ENCODE results near the gene MRPL23. TPM values are rescaled to one million over a fixed set of nuclear protein-coding genes. Genes with fewer than 3 reads are reported as not detected.

Gene MRPL23
- total RNA-seq, 1 experiment from 2014 or later, result 76.3 TPM

DNA sequence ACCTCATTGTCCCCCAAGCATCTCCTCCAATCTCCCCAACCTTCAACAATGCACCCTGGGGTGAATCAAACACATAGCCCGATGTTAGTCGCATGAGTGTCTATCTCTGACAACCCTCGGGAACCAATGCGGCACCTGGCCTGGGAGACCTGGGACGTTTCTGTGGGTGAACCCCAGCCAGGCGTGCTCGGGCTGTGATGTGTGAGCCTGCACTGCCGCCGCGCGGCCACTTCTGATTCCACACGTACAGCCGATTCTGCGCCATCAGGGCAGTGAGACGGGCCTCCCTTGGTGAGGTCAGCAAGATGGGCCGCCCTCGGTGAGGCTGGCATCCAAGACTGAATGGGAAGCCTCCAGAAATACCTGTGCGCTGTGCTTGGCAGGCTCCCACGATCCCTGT lies 55.7 kb downstream of the MRPL23 start:
- no TSS peak for BruUV-seq (replicated peaks)
- Histone ChIP-seq H3K79me2 (ENCODE audit: low read depth) (no peaks in the 10 kb centered on the region), H3K4me2 (no peak overlapping the region), H3F3A (ENCODE audit: insufficient read depth, low read depth) (no peaks in the 10 kb centered on the region), H3K36me3 (ENCODE audit: low read depth) (no peaks in the 10 kb centered on the region), H3K4me3 (no peak overlapping the region), H3K9me2 (ENCODE audit: insufficient read depth) (no peaks in the 10 kb centered on the region), H3K9me3 (ENCODE audit: insufficient read depth, low read depth) (no peaks in the 10 kb centered on the region), H3K27ac (no peak overlapping the region), H3K4me1 (replicated peaks; ENCODE audit: insufficient read depth) (no peaks in the 10 kb centered on the region), H2AFZ (no peak overlapping the region), H4K20me1 (ENCODE audit: insufficient read depth) (no peaks in the 10 kb centered on the region), H3K27me3 (ENCODE audit: insufficient read depth, low read depth) (no peaks in the 10 kb centered on the region)
- TF ChIP-seq, protein P1, sequence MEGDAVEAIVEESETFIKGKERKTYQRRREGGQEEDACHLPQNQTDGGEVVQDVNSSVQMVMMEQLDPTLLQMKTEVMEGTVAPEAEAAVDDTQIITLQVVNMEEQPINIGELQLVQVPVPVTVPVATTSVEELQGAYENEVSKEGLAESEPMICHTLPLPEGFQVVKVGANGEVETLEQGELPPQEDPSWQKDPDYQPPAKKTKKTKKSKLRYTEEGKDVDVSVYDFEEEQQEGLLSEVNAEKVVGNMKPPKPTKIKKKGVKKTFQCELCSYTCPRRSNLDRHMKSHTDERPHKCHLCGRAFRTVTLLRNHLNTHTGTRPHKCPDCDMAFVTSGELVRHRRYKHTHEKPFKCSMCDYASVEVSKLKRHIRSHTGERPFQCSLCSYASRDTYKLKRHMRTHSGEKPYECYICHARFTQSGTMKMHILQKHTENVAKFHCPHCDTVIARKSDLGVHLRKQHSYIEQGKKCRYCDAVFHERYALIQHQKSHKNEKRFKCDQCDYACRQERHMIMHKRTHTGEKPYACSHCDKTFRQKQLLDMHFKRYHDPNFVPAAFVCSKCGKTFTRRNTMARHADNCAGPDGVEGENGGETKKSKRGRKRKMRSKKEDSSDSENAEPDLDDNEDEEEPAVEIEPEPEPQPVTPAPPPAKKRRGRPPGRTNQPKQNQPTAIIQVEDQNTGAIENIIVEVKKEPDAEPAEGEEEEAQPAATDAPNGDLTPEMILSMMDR (conservative IDR thresholded peaks at IDR 0.05), result no peak
- TF ChIP-seq EZH2 (IDR thresholded peaks at IDR 0.05; ENCODE audit: low read depth), result no peak
- DNase-seq, result no peak
- ChIA-PET CTCF (no interaction called here), POLR2A (ENCODE audit: unreplicated experiment) (no interaction called here)
- intact Hi-C loops (cut with micrococcal nuclease; ENCODE audit: unreplicated experiment), result no loop called here

DNA sequence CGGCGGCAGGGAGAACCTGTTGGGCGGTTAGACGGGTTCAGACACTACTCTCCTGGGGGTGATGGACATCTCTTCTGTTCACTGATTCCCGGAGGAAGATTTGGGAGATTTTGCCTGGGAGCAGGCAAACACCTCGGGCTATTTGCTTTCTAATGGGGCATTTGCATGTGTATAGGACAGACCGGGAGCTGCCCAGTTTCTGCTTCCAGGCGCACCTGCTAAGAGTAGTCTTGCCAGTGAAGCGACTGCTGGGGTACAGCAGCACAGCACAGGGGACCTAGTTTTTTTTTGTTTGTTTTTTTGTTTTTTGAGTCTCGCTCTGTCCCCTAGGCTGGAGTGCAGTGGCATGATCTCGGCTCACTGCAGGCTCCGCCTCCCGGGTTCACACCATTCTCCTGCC lies 57.3 kb downstream of the MRPL23 start:
- Histone ChIP-seq H3K4me3 (no peak overlapping the region), H4K20me1 (ENCODE audit: insufficient read depth) (no peaks in the 10 kb centered on the region), H3F3A (ENCODE audit: insufficient read depth, low read depth) (no peaks in the 10 kb centered on the region), H2AFZ (no peak overlapping the region), H3K9me2 (ENCODE audit: insufficient read depth) (no peaks in the 10 kb centered on the region), H3K79me2 (ENCODE audit: low read depth) (no peaks in the 10 kb centered on the region), H3K27me3 (ENCODE audit: insufficient read depth, low read depth) (no peaks in the 10 kb centered on the region), H3K27ac (no peak overlapping the region), H3K9me3 (ENCODE audit: insufficient read depth, low read depth) (no peaks in the 10 kb centered on the region), H3K4me1 (replicated peaks; ENCODE audit: insufficient read depth) (no peaks in the 10 kb centered on the region), H3K4me2 (no peak overlapping the region), H3K36me3 (ENCODE audit: low read depth) (no peaks in the 10 kb centered on the region)
- no peak for TF ChIP-seq EZH2 (IDR thresholded peaks at IDR 0.05; ENCODE audit: low read depth)
- TF ChIP-seq, protein P1 (conservative IDR thresholded peaks at IDR 0.05), result no peak
- ChIA-PET CTCF (interaction anchor here (0.6 to 1.2 kb wide), 2 partner anchors 148 to 1523 kb away, joined by 3 to 11 read pairs; no protein-coding TSS in a partner anchor), POLR2A (ENCODE audit: unreplicated experiment) (no interaction called here)
- no peak for DNase-seq
- BruUV-seq (replicated peaks), result no TSS peak
- intact Hi-C loops (cut with micrococcal nuclease; ENCODE audit: unreplicated experiment), result no loop called here

Other genes with a start within 250 kb of the MRPL23 start
- 4.2 and 5.5 TPM in 2 replicates for gene IFITM10, start 196.7 kb upstream of the MRPL23 start, total RNA-seq (2021)
- gene CTSD, start 183.4 kb upstream of the MRPL23 start, total RNA-seq (2021), result 735 and 993 TPM in 2 replicates
- gene SYT8, start 112.3 kb upstream of the MRPL23 start, total RNA-seq (2021), result 8.9 and 12.1 TPM in 2 replicates
- gene TNNI2, start 108.4 kb upstream of the MRPL23 start, total RNA-seq (2021), result 4.9 and 7.8 TPM in 2 replicates
- 2.5 and 2.6 TPM in 2 replicates for gene LSP1, start 94.2 kb upstream of the MRPL23 start, total RNA-seq (2021)
- not detected in 2 replicates for gene PRR33, start 55.4 kb upstream of the MRPL23 start, total RNA-seq (2021)
- gene TNNT3, start 27.6 kb upstream of the MRPL23 start, total RNA-seq (2021), result 0.60 TPM in 1 of 2 replicates, not detected in the other
- 0.26 and 0.53 TPM in 2 replicates for gene H19, start 50.5 kb downstream of the MRPL23 start, total RNA-seq (2021)
- gene IGF2, start 192.1 kb downstream of the MRPL23 start, total RNA-seq (2021), result 0.15 and 0.24 TPM in 2 replicates
- gene INS, start 213.9 kb downstream of the MRPL23 start, total RNA-seq (2021), result not detected in 2 replicates
- gene TH, start 224.5 kb downstream of the MRPL23 start, total RNA-seq (2021), result 2.2 and 2.5 TPM in 2 replicates